Breast epithelium (tissue), 4 donors: ENCODE measurements around the gene MYBBP1A. TPM values are rescaled to one million over a fixed set of nuclear protein-coding genes. Genes with fewer than 3 reads are reported as not detected.

Experiments
- DNase-seq, 2 donors: peaks; one replicate each; pipeline ENCODE4 v3.0.0-alpha.2; 2019; ENCODE audit warnings: low spot score in 2 of 2
- H3K27ac ChIP-seq, 2 donors: fragments of 200-600 bp; sonication (generic) in 1 of 2; one replicate each; pipeline ENCODE4 v1.5.1; 2016 to 2019; ENCODE audit warnings: mild to moderate bottlenecking in 1 of 2
- H3K27me3 ChIP-seq, 2 donors: fragments of 200-600 bp; sonication (generic) in 1 of 2; one replicate each; pipeline versions ENCODE4 v1.5.1 to v1.6.0; 2017 to 2019; ENCODE audit warnings: control low read depth in 1 of 2, mild to moderate bottlenecking in 1 of 2
- H3K36me3 ChIP-seq: fragments of 200-600 bp; one replicate; pipeline ENCODE4 v1.5.1; 2019
- H3K4me1 ChIP-seq, 2 donors: fragments of 200-600 bp; sonication (generic); one replicate each; pipeline ENCODE4 v1.5.1; 2016 to 2019; ENCODE audit warnings: control low read depth in 1 of 2
- H3K4me3 ChIP-seq, 3 donors: fragments of 200-600 bp; sonication (generic); 1 replicate in 2 of 3; 2 replicates in 1 of 3; pipeline ENCODE4 v1.5.1; 2016 to 2019; ENCODE audit warnings: mild to moderate bottlenecking in 3 of 3, moderate library complexity in 2 of 3
- H3K9me3 ChIP-seq, 2 donors: fragments of 200-600 bp; sonication (generic) in 1 of 2; one replicate each; pipeline ENCODE4 v1.5.1; 2016 to 2019; ENCODE audit warnings: control low read depth in 1 of 2
- CTCF ChIP-seq, 3 donors: fragments of 450-650 bp; IDR thresholded peaks; one replicate each; pipeline ENCODE4 v1.5.1; 2016 to 2017; ENCODE audit warnings: antibody characterized with exemption in 3 of 3, mild to moderate bottlenecking in 3 of 3, moderate library complexity in 3 of 3
- POLR2A ChIP-seq: fragments of 450-650 bp; IDR thresholded peaks from one replicate; pipeline ENCODE4 v1.6.1; 2016; ENCODE audit warnings: antibody characterized with exemption, mild to moderate bottlenecking, moderate library complexity
- POLR2AphosphoS5 ChIP-seq, 3 donors: sonication (generic); formaldehyde crosslinking; IDR thresholded peaks; one replicate each; pipeline ENCODE4 v1.6.1; 2017; ENCODE audit warnings: antibody characterized with exemption in 3 of 3
- intact Hi-C: fragments of 100-400 bp; cut with DNase I; formaldehyde crosslinking; loops from one replicate; pipeline ENCODE4 v1.15.1; 2023; ENCODE audit warnings: low total_unique reads
- total RNA-seq, 3 donors: library from RNA; depleted of rRNA; stranded (reverse); fragments of >200 nt; gene quantifications; one replicate each; pipeline ENCODE4 v1.1.0, GENCODE V29; 2016

Gene MYBBP1A
- total RNA-seq, 3 donors from 2014 or later, result 26.9 to 61.6 (median 50.1) TPM

GRCh38 chr17:4507361-4508111 is 47.6 kb downstream of the MYBBP1A start:
- intact Hi-C loops, result loop anchor here (5.0 to 10.0 kb wide), 2 partner anchors 745 to 1473 kb away; no protein-coding TSS in a partner anchor
- DNase-seq, result no peak
- Histone ChIP-seq H3K27me3 (peaks cover 0 to 3% of the 10 kb centered on the region in 2 donors), H3K9me3 (no peaks in the 10 kb centered on the region), H3K4me1 (peaks cover 0 to 17% of the 10 kb centered on the region in 2 donors), H3K27ac (peak overlapping the region; percentile 80 to 86), H3K4me3 (no peak overlapping the region), H3K36me3 (no peaks in the 10 kb centered on the region)
- TF ChIP-seq POLR2A (no peak), POLR2AphosphoS5 (IDR thresholded peaks at IDR 0.05) (no peak), CTCF (IDR thresholded peaks at IDR 0.05) (no peak)

GRCh38 chr17:4506892-4507291 is 48.3 kb downstream of the MYBBP1A start:
- no peaks in the 10 kb centered on the region for H3K36me3 ChIP-seq
- no peak overlapping the region for H3K4me3 ChIP-seq
- H3K9me3 ChIP-seq, result no peaks in the 10 kb centered on the region
- intact Hi-C loops, result loop anchor here (5.0 to 10.0 kb wide), 2 partner anchors 745 to 1472 kb away; no protein-coding TSS in a partner anchor
- H3K27me3 ChIP-seq, result peaks cover 0 to 3% of the 10 kb centered on the region in 2 donors
- H3K27ac ChIP-seq, result peak overlapping the region; percentile 80 to 86
- DNase-seq, result no peak
- TF ChIP-seq CTCF (IDR thresholded peaks at IDR 0.05) (no peak), POLR2A (no peak)
- H3K4me1 ChIP-seq, result peaks cover 0 to 17% of the 10 kb centered on the region in 2 donors

GRCh38 chr17:4506175-4506813 is 48.9 kb downstream of the MYBBP1A start:
- Histone ChIP-seq H3K9me3 (no peaks in the 10 kb centered on the region), H3K36me3 (no peaks in the 10 kb centered on the region), H3K4me1 (peaks cover 0 to 17% of the 10 kb centered on the region in 2 donors), H3K27me3 (peaks cover 0 to 6% of the 10 kb centered on the region in 2 donors), H3K27ac (peak overlapping the region; percentile 80 to 86), H3K4me3 (no peak overlapping the region)
- TF ChIP-seq POLR2AphosphoS5 (IDR thresholded peaks at IDR 0.05) (no peak), CTCF (IDR thresholded peaks at IDR 0.05) (no peak), POLR2A (no peak)
- no peak for DNase-seq
- intact Hi-C loops, result loop anchor here (5.0 to 10.0 kb wide), 2 partner anchors 744 to 1471 kb away; no protein-coding TSS in a partner anchor

- peak overlapping the region in 1 of 2 donors; percentile 86 for H3K27ac ChIP-seq
- H3K9me3 ChIP-seq, result no peaks in the 10 kb centered on the region
- DNase-seq, result no peak
- H3K4me1 ChIP-seq, result peaks cover 0 to 17% of the 10 kb centered on the region in 2 donors
- no peak overlapping the region for H3K4me3 ChIP-seq
- intact Hi-C loops, result loop anchor here (5.0 to 10.0 kb wide), 2 partner anchors 743 to 1470 kb away; no protein-coding TSS in a partner anchor
- no peaks in the 10 kb centered on the region for H3K36me3 ChIP-seq
- peaks cover 5 to 18% of the 10 kb centered on the region in 2 donors for H3K27me3 ChIP-seq
- TF ChIP-seq POLR2AphosphoS5 (IDR thresholded peaks at IDR 0.05) (no peak), POLR2A (no peak), CTCF (IDR thresholded peaks at IDR 0.05) (no peak)
Measured at GRCh38 chr17:4505187-4505586, 50.0 kb downstream of the MYBBP1A start.

GRCh38 chr17:4504188-4504587 is 51.0 kb downstream of the MYBBP1A start:
- Histone ChIP-seq H3K9me3 (no peaks in the 10 kb centered on the region), H3K27me3 (peaks cover 11 to 28% of the 10 kb centered on the region in 2 donors), H3K27ac (peak overlapping the region in 1 of 2 donors; percentile 24), H3K36me3 (no peaks in the 10 kb centered on the region), H3K4me3 (no peak overlapping the region), H3K4me1 (peaks cover 1 to 11% of the 10 kb centered on the region in 2 donors)
- DNase-seq, result no peak
- no peak for TF ChIP-seq CTCF (IDR thresholded peaks at IDR 0.05)
- TF ChIP-seq POLR2A, result no peak
- no peak for TF ChIP-seq POLR2AphosphoS5 (IDR thresholded peaks at IDR 0.05)
- intact Hi-C loops, result loop anchor here (10.0 kb wide), 1 partner anchor 1469 kb away; no protein-coding TSS in a partner anchor
